Epithelial cell of prostate (primary cell): ENCODE measurements around the gene NOP10.
"Not testable (repeated sequence)": the region's sequence is repeated elsewhere in the genome, so short reads cannot be mapped to it uniquely, and the experiment has no call there.

Experiments used
- DNase-seq: peaks from one replicate; pipeline ENCODE4 v3.0.0-alpha.2; 2011; ENCODE audit warnings: low read depth, low spot score
- H3K27ac ChIP-seq: fragments of 450-650 bp; 2 replicates; pipeline ENCODE4 v1.5.1; 2017; ENCODE audit warnings: mild to moderate bottlenecking

NOP10 gene

GRCh38 chr15:34342737-34343575 lies at the start of gene NOP10, which contains the start of gene NUTM1:
Gene NOP10, minus strand, starts transcription at chr15:34343136. Its CDS starts 63 bp downstream, at chr15:34343073.
Gene NUTM1, plus strand, starts transcription at chr15:34343315. Its CDS starts 382 bp downstream, at chr15:34343697.
- DNase-seq = peak; percentile 57
- peak within 1 kb of the TSS; percentile 93 for H3K27ac ChIP-seq

- DNase-seq, H3K27ac ChIP-seq: not testable (repeated sequence)
Measured at GRCh38 chr15:34389594-34390086, 46.7 kb upstream of the NOP10 start.

GRCh38 chr15:34381829-34382521 lies 39.0 kb upstream of the NOP10 start:
- not testable (repeated sequence) for DNase-seq, H3K27ac ChIP-seq

- H3K27ac ChIP-seq, DNase-seq: not testable (repeated sequence)
Measured at GRCh38 chr15:34380491-34380890, 37.6 kb upstream of the NOP10 start.

GRCh38 chr15:34376856-34377255 lies 33.9 kb upstream of the NOP10 start:
- no peak overlapping the region for H3K27ac ChIP-seq
- DNase-seq = no peak

- not testable (repeated sequence) for H3K27ac ChIP-seq, DNase-seq
Measured at GRCh38 chr15:34375541-34375940, 32.6 kb upstream of the NOP10 start.

- no peak for DNase-seq
- H3K27ac ChIP-seq = no peak overlapping the region
Measured at GRCh38 chr15:34374816-34375215, 31.9 kb upstream of the NOP10 start.

- DNase-seq = no peak
- H3K27ac ChIP-seq = no peak overlapping the region
Measured at GRCh38 chr15:34373951-34374350, 31.0 kb upstream of the NOP10 start.

GRCh38 chr15:34370643-34371042 lies 27.7 kb upstream of the NOP10 start:
- no peak for DNase-seq

GRCh38 chr15:34370129-34370528 lies 27.2 kb upstream of the NOP10 start:
- no peak for DNase-seq

More at GRCh38 chr15:34370643-34371042, 27.7 kb upstream of the NOP10 start:
- H3K27ac ChIP-seq = no peak overlapping the region

GRCh38 chr15:34367101-34368081 lies 24.5 kb upstream of the NOP10 start, which contains the start of gene LPCAT4:
Gene LPCAT4, minus strand, starts transcription at chr15:34367196. Its CDS starts 96 bp downstream, at chr15:34367100.
- peak; percentile 46 for DNase-seq
- H3K27ac ChIP-seq = peak within 1 kb of the TSS; percentile 95

More at GRCh38 chr15:34370129-34370528, 27.2 kb upstream of the NOP10 start:
- no peak overlapping the region for H3K27ac ChIP-seq

- peak overlapping the region; percentile 95 for H3K27ac ChIP-seq
- peak; percentile 39 for DNase-seq
Measured at GRCh38 chr15:34366271-34367065, 23.5 kb upstream of the NOP10 start.

GRCh38 chr15:34365836-34366235 lies 22.9 kb upstream of the NOP10 start:
- no peak for DNase-seq
- H3K27ac ChIP-seq = peak overlapping the region; percentile 95

- no peak for DNase-seq
- peak overlapping the region; percentile 95 for H3K27ac ChIP-seq
Measured at GRCh38 chr15:34365091-34365825, 22.3 kb upstream of the NOP10 start.

- no peak overlapping the region for H3K27ac ChIP-seq
Measured at GRCh38 chr15:34364041-34364440, 21.1 kb upstream of the NOP10 start.

GRCh38 chr15:34362047-34362773 lies 19.3 kb upstream of the NOP10 start:
- DNase-seq = no peak
- peak overlapping the region; percentile 50 for H3K27ac ChIP-seq

More at GRCh38 chr15:34364041-34364440, 21.1 kb upstream of the NOP10 start:
- DNase-seq = no peak

- peak overlapping the region; percentile 50 for H3K27ac ChIP-seq
- no peak for DNase-seq
Measured at GRCh38 chr15:34361278-34361677, 18.3 kb upstream of the NOP10 start.
